Fibroblast of villous mesenchyme (primary cell): ENCODE data around the gene SEPTIN5. TPM values are rescaled to one million over a fixed set of nuclear protein-coding genes. Genes with fewer than 3 reads are reported as not detected.

ENCODE experiments used
- DNase-seq: peaks from one replicate; pipeline ENCODE4 v3.0.0-alpha.2; 2010; ENCODE audit warnings: low read depth
- H3K4me3 ChIP-seq: 2 replicates; pipeline ENCODE4 v1.5.1; 2011; ENCODE audit warnings: low read depth, mild to moderate bottlenecking, low read length
- total RNA-seq: library from RNA; depleted of rRNA; stranded (reverse); fragments of >200 nt; gene quantifications from 2 replicates; pipeline ENCODE4 v1.2.3, GENCODE V29; 2012
- TF ChIP-seq, protein P1 (sequence below): IDR thresholded peaks from 2 replicates; pipeline ENCODE4 v1.5.1; 2012; ENCODE audit warnings: low read depth, mild to moderate bottlenecking, low read length; ENCODE audit not compliant: insufficient read depth

Gene SEPTIN5
- total RNA-seq, 1 donor: 10.4 TPM

DNA sequence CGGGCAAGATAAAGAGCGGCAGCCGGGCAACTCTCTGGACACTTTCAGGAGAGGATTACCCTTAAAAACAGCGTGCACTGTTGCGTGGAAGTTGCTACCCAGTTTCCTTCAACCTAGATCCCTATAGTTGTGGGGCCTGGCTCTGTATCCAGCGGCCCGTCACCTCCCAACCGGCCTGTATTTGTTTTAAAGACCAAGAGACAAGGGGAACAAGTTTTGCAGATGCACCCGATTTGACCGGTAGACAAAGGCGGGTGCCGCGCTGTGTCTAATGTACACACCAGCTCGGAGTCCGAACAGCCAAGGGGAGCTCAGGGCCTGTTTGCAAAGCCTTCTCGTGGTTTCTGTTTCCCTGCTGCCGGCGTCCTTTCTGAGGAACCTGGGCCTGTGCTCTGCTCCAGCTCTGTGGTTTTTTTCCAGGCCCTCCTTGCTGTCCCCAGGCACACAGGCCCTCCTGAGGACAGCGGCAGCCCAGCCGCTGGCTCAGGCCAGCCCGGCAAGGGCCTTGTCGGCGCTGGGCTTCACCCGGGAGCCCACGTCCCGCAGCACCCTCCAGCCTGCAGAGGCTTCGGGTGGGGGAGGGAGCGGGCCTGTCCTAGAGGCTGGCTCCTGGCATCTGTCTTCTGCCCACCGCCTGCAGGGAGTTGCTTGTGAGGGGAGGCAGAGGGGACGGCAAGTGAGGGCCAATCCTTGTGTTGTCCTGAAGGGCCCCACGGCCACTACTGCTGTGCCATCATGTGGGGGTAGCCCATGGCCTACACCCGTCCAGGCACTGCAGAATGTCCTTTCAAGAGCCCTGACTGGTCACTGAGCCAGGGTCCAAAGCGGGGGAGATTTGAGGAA lies 47.6 kb downstream of the SEPTIN5 start:
- TF ChIP-seq, protein P1, sequence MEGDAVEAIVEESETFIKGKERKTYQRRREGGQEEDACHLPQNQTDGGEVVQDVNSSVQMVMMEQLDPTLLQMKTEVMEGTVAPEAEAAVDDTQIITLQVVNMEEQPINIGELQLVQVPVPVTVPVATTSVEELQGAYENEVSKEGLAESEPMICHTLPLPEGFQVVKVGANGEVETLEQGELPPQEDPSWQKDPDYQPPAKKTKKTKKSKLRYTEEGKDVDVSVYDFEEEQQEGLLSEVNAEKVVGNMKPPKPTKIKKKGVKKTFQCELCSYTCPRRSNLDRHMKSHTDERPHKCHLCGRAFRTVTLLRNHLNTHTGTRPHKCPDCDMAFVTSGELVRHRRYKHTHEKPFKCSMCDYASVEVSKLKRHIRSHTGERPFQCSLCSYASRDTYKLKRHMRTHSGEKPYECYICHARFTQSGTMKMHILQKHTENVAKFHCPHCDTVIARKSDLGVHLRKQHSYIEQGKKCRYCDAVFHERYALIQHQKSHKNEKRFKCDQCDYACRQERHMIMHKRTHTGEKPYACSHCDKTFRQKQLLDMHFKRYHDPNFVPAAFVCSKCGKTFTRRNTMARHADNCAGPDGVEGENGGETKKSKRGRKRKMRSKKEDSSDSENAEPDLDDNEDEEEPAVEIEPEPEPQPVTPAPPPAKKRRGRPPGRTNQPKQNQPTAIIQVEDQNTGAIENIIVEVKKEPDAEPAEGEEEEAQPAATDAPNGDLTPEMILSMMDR: no peak
- no peak for DNase-seq
- no peak overlapping the region for H3K4me3 ChIP-seq

DNA sequence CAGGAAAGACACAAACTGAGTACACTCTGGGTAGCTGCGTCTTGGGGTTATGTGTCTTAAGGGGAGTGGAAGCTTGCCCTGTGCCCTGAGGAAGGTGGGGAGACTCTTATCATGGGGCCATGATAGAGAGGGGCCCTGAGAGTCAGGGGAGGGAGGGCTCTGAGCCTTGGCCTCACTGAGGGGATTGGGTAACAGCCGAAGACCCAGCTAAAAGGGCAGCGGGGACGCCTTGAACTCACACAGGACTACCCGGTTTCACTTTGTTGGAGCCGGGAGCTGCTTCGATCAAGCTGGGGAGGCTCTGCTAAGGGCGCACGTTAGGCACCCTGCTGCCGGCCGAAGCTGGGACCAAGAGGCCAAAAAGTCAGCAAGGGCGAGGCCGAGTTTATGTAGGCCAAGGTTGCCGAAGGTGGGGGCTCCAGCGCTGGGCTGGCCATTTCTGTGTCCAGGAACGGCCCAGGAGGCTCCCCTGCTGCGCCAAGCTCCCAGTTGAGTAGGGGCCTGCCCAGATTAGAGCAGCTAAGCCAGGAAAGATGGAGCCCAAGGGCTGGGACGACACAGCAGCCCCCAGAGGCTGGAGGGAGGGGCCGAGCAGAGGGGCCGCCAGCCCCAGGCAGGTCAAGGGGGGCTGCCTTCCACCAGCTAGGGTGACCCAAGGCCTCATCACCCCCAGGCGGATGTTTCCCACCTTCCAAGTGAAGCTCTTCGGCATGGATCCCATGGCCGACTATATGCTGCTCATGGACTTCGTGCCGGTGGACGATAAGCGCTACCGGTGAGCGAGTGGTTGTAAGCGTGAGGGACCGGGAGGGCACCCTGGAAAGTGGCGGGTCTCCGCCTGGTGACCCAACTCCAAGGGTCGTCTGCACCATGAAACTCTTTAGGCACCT lies 48.5 kb downstream of the SEPTIN5 start:
- TF ChIP-seq, protein P1: no peak
- DNase-seq: no peak
- H3K4me3 ChIP-seq: no peak overlapping the region

DNA sequence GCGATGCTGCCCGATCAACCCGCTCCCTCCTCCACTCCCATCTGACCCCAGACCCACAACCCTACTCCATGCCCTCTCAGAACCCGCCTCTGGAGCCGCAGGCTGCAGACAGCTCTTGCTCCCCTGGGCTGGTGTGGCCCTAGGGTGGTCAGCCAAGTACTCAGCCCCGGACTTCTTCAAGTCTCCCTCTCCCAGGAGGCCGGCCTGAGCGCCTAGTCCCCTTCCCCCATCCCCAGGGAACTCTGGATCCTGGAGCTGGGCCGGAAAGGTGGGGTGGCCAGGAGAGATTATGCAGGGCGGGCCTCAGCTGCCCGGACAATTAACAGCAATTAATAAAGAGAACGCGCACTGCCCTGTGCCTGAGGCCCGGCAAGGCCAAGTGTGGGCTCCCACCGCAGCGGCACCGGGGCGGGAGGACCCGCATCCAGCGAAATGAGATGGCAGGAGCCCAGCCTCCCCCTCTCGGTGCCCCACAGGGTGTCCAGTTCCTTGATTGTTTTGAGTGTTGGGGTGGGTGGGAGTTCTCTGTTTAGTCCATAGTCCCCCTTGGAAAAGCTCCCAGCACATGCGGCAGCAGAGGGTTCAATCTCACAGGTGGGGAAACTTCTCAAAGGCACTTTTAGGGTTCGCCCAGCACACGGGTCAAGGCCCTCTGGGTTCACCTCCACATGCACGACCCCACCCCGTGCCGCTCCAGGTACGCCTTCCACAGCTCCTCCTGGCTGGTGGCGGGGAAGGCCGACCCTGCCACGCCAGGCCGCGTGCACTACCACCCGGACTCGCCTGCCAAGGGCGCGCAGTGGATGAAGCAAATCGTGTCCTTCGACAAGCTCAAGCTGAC lies 49.4 kb downstream of the SEPTIN5 start:
- H3K4me3 ChIP-seq: no peak overlapping the region
- no peak for DNase-seq
- TF ChIP-seq, protein P1: no peak

DNA sequence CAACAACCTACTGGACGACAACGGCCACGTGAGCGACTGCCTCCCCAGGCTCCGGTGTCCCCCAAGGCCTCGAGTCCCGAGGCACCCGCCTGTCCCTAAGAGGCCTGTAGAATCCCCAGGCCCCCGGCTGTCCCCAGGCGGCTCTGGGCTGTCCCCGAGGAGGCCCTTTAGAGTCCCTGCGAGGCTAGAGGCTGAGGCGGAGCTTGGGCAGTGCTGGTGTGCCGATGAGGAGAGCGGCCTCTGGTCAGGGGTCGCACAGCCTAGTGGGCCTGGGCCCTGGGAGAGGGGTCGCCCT lies 49.9 kb downstream of the SEPTIN5 start:
- DNase-seq: no peak
- no peak overlapping the region for H3K4me3 ChIP-seq
- TF ChIP-seq, protein P1: no peak

DNA sequence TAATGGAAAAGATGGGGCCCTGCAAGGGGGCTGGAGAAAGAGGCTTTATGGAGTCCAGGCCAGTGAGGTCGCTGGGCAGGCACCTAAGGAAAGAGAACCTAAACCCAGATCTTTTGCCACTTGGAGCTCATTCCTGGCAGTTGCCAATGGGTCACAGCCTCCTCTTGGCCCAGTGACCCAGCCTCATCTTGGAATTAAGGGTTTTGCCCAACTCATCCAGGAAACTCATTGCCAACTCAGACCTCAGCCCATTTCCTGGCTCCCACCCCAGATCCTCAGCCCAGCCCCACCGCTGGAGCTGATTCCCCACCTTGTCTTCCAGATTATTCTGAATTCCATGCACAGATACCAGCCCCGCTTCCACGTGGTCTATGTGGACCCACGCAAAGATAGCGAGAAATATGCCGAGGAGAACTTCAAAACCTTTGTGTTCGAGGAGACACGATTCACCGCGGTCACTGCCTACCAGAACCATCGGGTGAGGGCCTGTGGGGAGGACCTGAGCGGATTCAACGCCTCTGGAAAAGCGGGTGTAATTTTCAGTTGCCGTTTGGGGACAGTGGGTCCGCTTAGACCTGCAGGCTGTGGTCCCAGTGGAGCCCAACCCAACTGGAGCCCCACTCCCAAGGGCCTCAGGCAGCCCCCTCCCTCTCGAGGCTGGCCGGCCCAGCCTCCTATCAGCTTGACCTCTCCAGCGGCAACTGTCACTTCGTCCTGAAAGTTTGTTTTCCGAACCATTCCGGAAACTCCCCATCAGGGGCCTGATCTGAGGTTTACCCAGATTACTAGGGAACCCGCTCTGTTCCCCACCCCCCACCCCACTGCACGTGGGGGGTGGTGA lies 50.6 kb downstream of the SEPTIN5 start:
- H3K4me3 ChIP-seq: no peak overlapping the region
- TF ChIP-seq, protein P1: no peak
- no peak for DNase-seq
